Large intestine (tissue), 3 donors: ENCODE data around the gene MED25. TPM values are rescaled to one million over a fixed set of nuclear protein-coding genes. Genes with fewer than 3 reads are reported as not detected.

Experiments
- DNase-seq, 2 donors: peaks; one replicate each; pipeline versions ENCODE4 v3.0.0 to v3.0.0-alpha.2; 2013
- H3K27ac ChIP-seq: one replicate; pipeline ENCODE4 v1.5.1; 2013; ENCODE audit warnings: low read length
- H3K27me3 ChIP-seq: 2 replicates; pipeline ENCODE4 v1.6.1; 2013; ENCODE audit warnings: low read length; ENCODE audit not compliant: control insufficient read depth, insufficient read depth
- H3K36me3 ChIP-seq: 2 replicates; pipeline ENCODE4 v1.6.1; 2013; ENCODE audit warnings: low read length; ENCODE audit not compliant: control insufficient read depth, insufficient read depth
- H3K4me1 ChIP-seq: one replicate; pipeline ENCODE4 v1.6.1; 2013; ENCODE audit warnings: low read length; ENCODE audit not compliant: control insufficient read depth, insufficient read depth
- H3K4me3 ChIP-seq: one replicate; pipeline ENCODE4 v1.5.1; 2013; ENCODE audit warnings: low read length
- H3K9me3 ChIP-seq: one replicate; pipeline ENCODE4 v1.6.1; 2013; ENCODE audit warnings: mild to moderate bottlenecking, low read depth, low read length, moderate library complexity; ENCODE audit not compliant: control insufficient read depth
- WGBS: methylation state at CpG from one replicate; pipeline ENCODE4 v1.1.5; 2013; ENCODE audit warnings: low lambda C conversion rate; ENCODE audit not compliant: insufficient coverage; 5-methylcytosine and 5-hydroxymethylcytosine counted together
- polyA plus RNA-seq: library from polyadenylated mRNA; unstranded; fragments of 120-200 nt; gene quantifications from one replicate; pipeline ENCODE4 v1.2.1, GENCODE V29; 2013

Gene MED25
- polyA plus RNA-seq, 1 donor, result 57.7 TPM

- H3K27ac ChIP-seq, result no peak overlapping the region
These were observed 31.5 kb downstream of the MED25 start for GRCh38 chr19:49849433-49850220.

DNA sequence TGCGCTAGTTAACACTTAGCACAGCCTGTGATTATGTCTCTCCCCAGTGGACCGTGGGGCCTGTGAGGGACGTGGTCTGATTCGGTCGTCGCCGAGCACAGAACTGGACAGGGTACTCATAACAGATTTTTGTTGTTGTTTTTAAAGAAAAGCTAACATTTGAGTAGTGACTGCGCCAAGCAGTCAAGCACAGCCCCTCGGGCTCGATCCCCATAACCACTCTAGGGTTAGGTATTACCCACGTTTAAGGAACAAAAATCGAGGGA is 32.1 kb downstream of the MED25 start:
- Histone ChIP-seq H3K27ac (peak overlapping the region; percentile 100), H3K4me1 (peaks cover 10% of the 10 kb centered on the region), H3K9me3 (peaks cover 3% of the 10 kb centered on the region), H3K36me3 (peaks cover 10% of the 10 kb centered on the region), H3K27me3 (no peaks in the 10 kb centered on the region), H3K4me3 (peak overlapping the region; percentile 98)
- no peak for DNase-seq
- whole genome bisulfite sequencing, result no CpG with 5 or more reads among the region's 12 CpGs

More at GRCh38 chr19:49849433-49850220, 31.5 kb downstream of the MED25 start:
- Histone ChIP-seq H3K36me3 (peaks cover 6% of the 10 kb centered on the region), H3K4me3 (no peak overlapping the region), H3K9me3 (peaks cover 3% of the 10 kb centered on the region), H3K4me1 (peaks cover 10% of the 10 kb centered on the region), H3K27me3 (no peaks in the 10 kb centered on the region)
- WGBS, result 89% methylated on average over 5 of the region's 15 CpGs
- DNase-seq, result no peak

GRCh38 chr19:49850487-49851342 is 32.6 kb downstream of the MED25 start, which contains the start of gene PTOV1:
Gene PTOV1, plus strand, starts transcription at chr19:49851159.
- Histone ChIP-seq H3K27ac (peak within 1 kb of the TSS; percentile 100), H3K27me3 (no peaks in the 10 kb centered on the region), H3K4me1 (peaks cover 10% of the 10 kb centered on the region), H3K4me3 (peak within 1 kb of the TSS; percentile 98), H3K36me3 (peaks cover 14% of the 10 kb centered on the region), H3K9me3 (peaks cover 3% of the 10 kb centered on the region)
- no CpG with 5 or more reads among the region's 98 CpGs for WGBS
- peak; percentile 85 to 91 for DNase-seq

- Histone ChIP-seq H3K27me3 (no peaks in the 10 kb centered on the region), H3K9me3 (peaks cover 3% of the 10 kb centered on the region), H3K4me3 (peak overlapping the region; percentile 60), H3K4me1 (peaks cover 10% of the 10 kb centered on the region), H3K36me3 (peaks cover 22% of the 10 kb centered on the region), H3K27ac (no peak overlapping the region)
- no CpG with 5 or more reads among the region's 78 CpGs for WGBS
- no peak for DNase-seq
These were observed 33.6 kb downstream of the MED25 start for GRCh38 chr19:49851456-49852259.

DNA sequence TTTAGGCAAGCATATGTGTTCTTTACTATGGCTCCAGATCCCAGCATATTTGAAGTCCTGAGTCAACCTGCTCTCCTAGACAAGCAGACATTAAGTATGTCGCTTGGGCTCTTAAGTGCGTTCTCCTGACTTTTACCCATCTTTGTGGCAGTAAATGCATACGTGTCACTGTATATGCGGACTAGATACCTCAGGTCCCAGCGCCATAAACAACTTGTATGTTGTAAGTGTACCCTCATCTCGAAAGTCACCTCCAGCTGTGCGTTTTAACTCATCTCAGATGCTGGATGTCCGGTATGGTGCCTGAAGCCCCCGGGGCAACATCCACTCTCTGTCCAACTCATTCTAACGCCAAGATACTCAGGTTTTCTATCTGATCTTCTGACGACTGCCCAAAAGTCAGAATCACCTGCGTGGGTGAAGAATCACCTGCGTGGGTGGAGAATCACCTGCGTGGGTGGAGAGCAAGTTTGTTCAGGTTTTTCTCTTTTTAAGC is 34.6 kb downstream of the MED25 start:
- DNase-seq, result no peak
- Histone ChIP-seq H3K27me3 (no peaks in the 10 kb centered on the region), H3K4me3 (peak overlapping the region; percentile 60), H3K27ac (no peak overlapping the region), H3K36me3 (peaks cover 31% of the 10 kb centered on the region), H3K4me1 (peaks cover 10% of the 10 kb centered on the region), H3K9me3 (peaks cover 3% of the 10 kb centered on the region)
- WGBS, result 82% methylated on average over 2 of the region's 14 CpGs

- Histone ChIP-seq H3K36me3 (peaks cover 44% of the 10 kb centered on the region), H3K4me3 (no peak overlapping the region), H3K4me1 (peaks cover 10% of the 10 kb centered on the region), H3K27ac (no peak overlapping the region), H3K27me3 (no peaks in the 10 kb centered on the region), H3K9me3 (peaks cover 3% of the 10 kb centered on the region)
- no peak for DNase-seq
- no CpG with 5 or more reads among the region's 10 CpGs for WGBS
These were observed 35.8 kb downstream of the MED25 start for GRCh38 chr19:49853852-49854377.

GRCh38 chr19:49854378-49855263 is 36.5 kb downstream of the MED25 start:
- WGBS, result no CpG with 5 or more reads among the region's 39 CpGs
- DNase-seq, result no peak
- Histone ChIP-seq H3K4me1 (peaks cover 10% of the 10 kb centered on the region), H3K27ac (no peak overlapping the region), H3K27me3 (no peaks in the 10 kb centered on the region), H3K4me3 (no peak overlapping the region), H3K9me3 (peaks cover 3% of the 10 kb centered on the region), H3K36me3 (peaks cover 47% of the 10 kb centered on the region)

DNA sequence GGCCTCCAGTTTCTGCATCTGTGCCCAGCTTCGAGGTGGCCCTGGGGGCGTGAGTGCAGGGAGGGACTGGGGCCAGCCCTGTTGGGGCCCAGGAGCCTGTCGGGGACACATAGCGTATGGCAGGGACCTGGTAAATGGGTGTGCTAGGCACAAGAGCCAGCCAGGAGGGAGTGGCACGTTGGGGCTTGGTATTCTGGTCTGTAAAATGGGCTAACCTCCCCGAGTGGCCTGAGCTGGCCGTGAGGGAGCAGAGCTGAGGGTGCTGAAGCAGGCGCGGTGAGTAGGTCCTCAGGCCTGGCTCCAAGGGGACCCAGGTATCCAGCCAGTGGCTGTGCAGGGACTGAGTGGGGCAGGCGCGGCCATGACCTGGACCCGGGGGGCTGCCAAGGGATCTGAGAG is 37.2 kb downstream of the MED25 start:
- no CpG with 5 or more reads among the region's 12 CpGs for WGBS
- no peak overlapping the region for H3K4me3 ChIP-seq
- peaks cover 3% of the 10 kb centered on the region for H3K9me3 ChIP-seq
- no peak for DNase-seq
- no peaks in the 10 kb centered on the region for H3K27me3 ChIP-seq
- H3K27ac ChIP-seq, result no peak overlapping the region
- peaks cover 53% of the 10 kb centered on the region for H3K36me3 ChIP-seq
- H3K4me1 ChIP-seq, result peaks cover 10% of the 10 kb centered on the region
